ENCODE measurements around the gene TRIM7. TPM values are rescaled to one million over a fixed set of nuclear protein-coding genes. Genes with fewer than 3 reads are reported as not detected.
A peak's percentile ranks its signal among the peaks of the same experiment; 100 is the strongest.

Gene TRIM7
- total RNA-seq, 1 experiment from 2014 or later, result 28.1 TPM

DNA sequence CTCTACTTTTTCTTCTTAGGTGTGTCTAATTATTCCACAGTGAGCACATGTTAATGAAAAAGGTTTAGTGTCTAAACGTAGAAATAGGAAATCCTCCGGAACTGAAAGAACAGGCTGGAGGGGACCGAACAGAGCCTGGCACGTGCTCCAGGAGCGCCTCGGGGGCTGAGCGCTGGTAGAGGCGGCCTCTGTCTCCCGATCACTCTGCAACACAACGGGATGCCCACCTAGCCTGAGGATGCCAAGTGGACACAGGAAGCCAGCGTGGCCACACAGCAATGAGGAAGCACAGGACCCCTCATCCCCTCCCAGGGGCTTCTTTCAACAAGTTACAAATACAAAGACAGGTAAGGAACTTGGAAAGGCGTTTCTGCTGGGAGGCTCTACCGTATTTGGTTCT lies 19.4 kb downstream of the TRIM7 start:
- Histone ChIP-seq H3K4me3 (ENCODE audit: low read length) (no peak overlapping the region), H3K79me2 (ENCODE audit: low read length) (no peaks in the 10 kb centered on the region), H3K36me3 (ENCODE audit: low read depth, low read length) (no peaks in the 10 kb centered on the region), H3K9ac (ENCODE audit: low read length) (no peak overlapping the region), H2AFZ (ENCODE audit: low read length) (no peak overlapping the region), H4K20me1 (ENCODE audit: low read length) (no peaks in the 10 kb centered on the region), H3K9me2 (replicated peaks; ENCODE audit: low read length) (no peaks in the 10 kb centered on the region), H3K4me1 (ENCODE audit: insufficient read depth, low read length) (peaks cover 12% of the 10 kb centered on the region), H3F3A (ENCODE audit: low read length, unreplicated experiment) (no peaks in the 10 kb centered on the region), H3K27ac (ENCODE audit: low read length) (no peak overlapping the region), H3K27me3 (ENCODE audit: low read length) (no peaks in the 10 kb centered on the region), H3K9me3 (ENCODE audit: low read length) (no peaks in the 10 kb centered on the region), H3K4me2 (ENCODE audit: low read length) (no peak overlapping the region)
- DNase-seq (no peak), ATAC-seq (no peak)
- ChIA-PET POLR2A (ENCODE audit: unreplicated experiment) (interaction anchor here (0.6 kb wide), 1 partner anchor 22 kb away, joined by 3 read pairs; no protein-coding TSS in a partner anchor), CTCF (no interaction called here)
- TF ChIP-seq EZH2 (IDR thresholded peaks at IDR 0.05; ENCODE audit: low read length, unreplicated experiment), result no peak
- TF ChIP-seq EZH2phosphoT487 (IDR thresholded peaks at IDR 0.05; ENCODE audit: borderline replicate concordance, low read length), result no peak
- TF ChIP-seq CTCF (conservative IDR thresholded peaks at IDR 0.05; ENCODE audit: low read depth, low read length), result no peak
- BruUV-seq (replicated peaks), result no TSS peak
- intact Hi-C loops (cut with micrococcal nuclease), result no loop called here

GRCh38 chr5:181184845-181185216 lies 20.2 kb downstream of the TRIM7 start:
- CTCF ChIA-PET, result interaction anchor here (0.7 to 0.9 kb wide), 3 partner anchors 12 to 22 kb away, joined by 3 to 5 read pairs (median 3); no protein-coding TSS in a partner anchor
- H3K4me1 ChIP-seq (ENCODE audit: insufficient read depth, low read length), result peaks cover 12% of the 10 kb centered on the region

More at GRCh38 chr5:181184845-181185216, 20.2 kb downstream of the TRIM7 start:
- no peaks in the 10 kb centered on the region for H4K20me1 ChIP-seq (ENCODE audit: low read length)
- no TSS peak for BruUV-seq (replicated peaks)
- H3K36me3 ChIP-seq (ENCODE audit: low read depth, low read length), result no peaks in the 10 kb centered on the region
- H3K79me2 ChIP-seq (ENCODE audit: low read length), result no peaks in the 10 kb centered on the region
- no peaks in the 10 kb centered on the region for H3F3A ChIP-seq (ENCODE audit: low read length, unreplicated experiment)
- H3K4me3 ChIP-seq (ENCODE audit: low read length), result peak overlapping the region; percentile 61
- H3K9me3 ChIP-seq (ENCODE audit: low read length), result no peaks in the 10 kb centered on the region
- no peak overlapping the region for H3K27ac ChIP-seq (ENCODE audit: low read length)
- POLR2A ChIA-PET (ENCODE audit: unreplicated experiment), result interaction anchor here (0.6 kb wide), 1 partner anchor 22 kb away, joined by 3 read pairs; no protein-coding TSS in a partner anchor
- TF ChIP-seq CTCF (conservative IDR thresholded peaks at IDR 0.05; ENCODE audit: low read depth, low read length) (no peak), EZH2phosphoT487 (IDR thresholded peaks at IDR 0.05; ENCODE audit: borderline replicate concordance, low read length) (no peak), EZH2 (IDR thresholded peaks at IDR 0.05; ENCODE audit: low read length, unreplicated experiment) (no peak)
- H2AFZ ChIP-seq (ENCODE audit: low read length), result peak overlapping the region; percentile 74
- H3K9ac ChIP-seq (ENCODE audit: low read length), result peak overlapping the region; percentile 57
- DNase-seq (no peak), ATAC-seq (no peak)
- H3K4me2 ChIP-seq (ENCODE audit: low read length), result peak overlapping the region; percentile 71
- H3K27me3 ChIP-seq (ENCODE audit: low read length), result no peaks in the 10 kb centered on the region
- no peaks in the 10 kb centered on the region for H3K9me2 ChIP-seq (replicated peaks; ENCODE audit: low read length)
- intact Hi-C loops (cut with micrococcal nuclease), result loop anchor here (5.0 kb wide), 1 partner anchor 77 kb away; the partner anchor contains the start of gene TRIM52
